Kidney (tissue), 14 donors: ENCODE measurements around the gene ST3GAL3. TPM values are rescaled to one million over a fixed set of nuclear protein-coding genes. Genes with fewer than 3 reads are reported as not detected.
"Not testable (repeated sequence)": the region's sequence is repeated elsewhere in the genome, so short reads cannot be mapped to it uniquely, and the experiment has no call there.

Experiments
- DNase-seq, 5 donors: peaks; one replicate each; pipeline ENCODE4 v3.0.0-alpha.2; 2013 to 2020
- FAIRE-seq: peaks from 2 replicates; lab custom pipeline; 2012; peaks lifted over from hg19 to GRCh38; lab: Jason Lieb, UNC
- H3K27ac ChIP-seq, 2 donors: one replicate each; pipeline ENCODE4 v1.7.0; 2013; ENCODE audit warnings: low read depth in 2 of 2, low read length in 2 of 2, inconsistent platforms in 1 of 2
- H3K27me3 ChIP-seq: one replicate; pipeline ENCODE4 v1.7.1; 2013; ENCODE audit warnings: low read length, inconsistent platforms; ENCODE audit not compliant: control insufficient read depth, insufficient read depth
- H3K36me3 ChIP-seq, 3 donors: one replicate each; pipeline versions ENCODE4 v1.7.0 to v1.7.1; 2013; ENCODE audit warnings: low read length in 3 of 3, control low read depth in 1 of 3, inconsistent platforms in 1 of 3; ENCODE audit not compliant: insufficient read depth in 3 of 3, control insufficient read depth in 2 of 3
- H3K4me1 ChIP-seq, 3 donors: one replicate each; pipeline versions ENCODE4 v1.7.0 to v1.7.1; 2013; ENCODE audit warnings: low read length in 3 of 3, inconsistent platforms in 1 of 3, low read depth in 1 of 3; ENCODE audit not compliant: control insufficient read depth in 2 of 3, insufficient read depth in 2 of 3
- H3K4me3 ChIP-seq, 3 donors: one replicate each; pipeline versions ENCODE4 v1.7.0 to v1.8.1; 2013; ENCODE audit warnings: low read length in 3 of 3, control low read depth in 1 of 3, inconsistent platforms in 1 of 3
- H3K9ac ChIP-seq, 3 donors: one replicate each; pipeline versions ENCODE4 v1.7.0 to v1.7.1; 2013; ENCODE audit warnings: low read length in 3 of 3, control low read depth in 1 of 3, inconsistent platforms in 1 of 3
- H3K9me3 ChIP-seq, 3 donors: one replicate each; pipeline versions ENCODE4 v1.7.0 to v1.7.1; 2013; ENCODE audit warnings: low read length in 3 of 3, control low read depth in 1 of 3, inconsistent platforms in 1 of 3; ENCODE audit not compliant: control insufficient read depth in 2 of 3, insufficient read depth in 1 of 3
- CTCF ChIP-seq: IDR thresholded peaks from 3 replicates; pipeline ENCODE4 v1.5.1; 2012; ENCODE audit warnings: mild to moderate bottlenecking, moderate library complexity, borderline replicate concordance; ENCODE audit not compliant: insufficient read depth; ENCODE audit errors: extremely low read depth
- intact Hi-C: fragments of 100-400 bp; cut with DNase I; formaldehyde crosslinking; loops from one replicate; pipeline ENCODE4 v1.11.1; 2022
- polyA plus RNA-seq: library from polyadenylated mRNA; stranded (reverse); fragments of 350-450 nt; fragmentation: Illumina TruSeq; extraction: RNeasy Lipid Tissue Mini Kit (QIAGEN cat#74804); gene quantifications from one replicate; pipeline ENCODE4 v1.2.3, GENCODE V29; 2014; ENCODE audit warnings: low read depth, low replicate concordance; ENCODE audit not compliant: insufficient read depth
- total RNA-seq: library from RNA; stranded (reverse); fragmentation: NEBNext Ultra II Directional; extraction: Animal tissue kit (Norgen Biotek cat#: 25700); gene quantifications from one replicate; pipeline ENCODE4 v1.2.1, GENCODE V29; 2021
- donor health status: control.
- donor health status: control.
- donor health status: control.
- donor health status: control.
- donor health status: control.
- donor health status: DM: yes; HTN: yes; CAD: no.
- donor health status: Normal renal cell carcinoma (clear cell type).

ST3GAL3 gene
- total and polyA plus RNA-seq, 2 donors from 2014 or later: 15.3 to 21.3 TPM

GRCh38 chr1:43719063-43719462 is 11.7 kb downstream of the ST3GAL3 start:
- TF ChIP-seq CTCF: no peak
- H3K4me3 ChIP-seq: no peak overlapping the region
- no peak overlapping the region for H3K9ac ChIP-seq
- no peaks in the 10 kb centered on the region for H3K9me3 ChIP-seq
- no peak overlapping the region for H3K27ac ChIP-seq
- no peaks in the 10 kb centered on the region for H3K36me3 ChIP-seq
- intact Hi-C loops: no loop called here
- no peaks in the 10 kb centered on the region for H3K4me1 ChIP-seq
- no peaks in the 10 kb centered on the region for H3K27me3 ChIP-seq
- DNase-seq (no peak), FAIRE-seq (no peak)

GRCh38 chr1:43719670-43720419 is 12.5 kb downstream of the ST3GAL3 start:
- H3K36me3 ChIP-seq, DNase-seq, H3K4me3 ChIP-seq, H3K27me3 ChIP-seq, H3K9me3 ChIP-seq, intact Hi-C loops, H3K9ac ChIP-seq, FAIRE-seq, H3K27ac ChIP-seq, H3K4me1 ChIP-seq: not testable (repeated sequence)

GRCh38 chr1:43722810-43723209 is 15.5 kb downstream of the ST3GAL3 start:
- TF ChIP-seq CTCF: no peak
- Histone ChIP-seq H3K9ac (no peak overlapping the region), H3K9me3 (no peaks in the 10 kb centered on the region), H3K27ac (no peak overlapping the region), H3K4me1 (no peaks in the 10 kb centered on the region), H3K27me3 (no peaks in the 10 kb centered on the region), H3K4me3 (no peak overlapping the region), H3K36me3 (no peaks in the 10 kb centered on the region)
- intact Hi-C loops: no loop called here
- FAIRE-seq (no peak), DNase-seq (no peak)

GRCh38 chr1:43729816-43730463 is 22.6 kb downstream of the ST3GAL3 start:
- TF ChIP-seq CTCF: no peak
- H3K4me3 ChIP-seq: no peak overlapping the region
- no peak overlapping the region for H3K27ac ChIP-seq
- H3K36me3 ChIP-seq: no peaks in the 10 kb centered on the region
- H3K27me3 ChIP-seq: no peaks in the 10 kb centered on the region
- H3K9ac ChIP-seq: no peak overlapping the region
- H3K4me1 ChIP-seq: no peaks in the 10 kb centered on the region
- no peak for FAIRE-seq
- intact Hi-C loops: no loop called here
- no peak for DNase-seq
- H3K9me3 ChIP-seq: no peaks in the 10 kb centered on the region
